Medulla oblongata (tissue), 1 donor: ENCODE measurements around the gene PRSS1.
"Not testable (repeated sequence)": the region's sequence is repeated elsewhere in the genome, so short reads cannot be mapped to it uniquely, and the experiment has no call there.

Experiments
- DNase-seq: peaks from one replicate; pipeline ENCODE4 v3.0.0-alpha.2; 2015; ENCODE audit errors: extremely low spot score

PRSS1 gene

GRCh38 chr7:142749218-142749993 lies at the start of gene PRSS1:
PRSS1 (plus strand) TSS chr7:142749472; CDS start chr7:142749485, 13 bp downstream.
- no peak for DNase-seq

- DNase-seq, result not testable (repeated sequence)
These were observed 48.3 kb upstream of the PRSS1 start for GRCh38 chr7:142700935-142701334.

GRCh38 chr7:142703655-142704305 lies 45.5 kb upstream of the PRSS1 start:
- no peak for DNase-seq

GRCh38 chr7:142708726-142709125 lies 40.5 kb upstream of the PRSS1 start:
- DNase-seq, result not testable (repeated sequence)

- DNase-seq, result no peak
These were observed 39.4 kb upstream of the PRSS1 start for GRCh38 chr7:142709921-142710320.

DNA sequence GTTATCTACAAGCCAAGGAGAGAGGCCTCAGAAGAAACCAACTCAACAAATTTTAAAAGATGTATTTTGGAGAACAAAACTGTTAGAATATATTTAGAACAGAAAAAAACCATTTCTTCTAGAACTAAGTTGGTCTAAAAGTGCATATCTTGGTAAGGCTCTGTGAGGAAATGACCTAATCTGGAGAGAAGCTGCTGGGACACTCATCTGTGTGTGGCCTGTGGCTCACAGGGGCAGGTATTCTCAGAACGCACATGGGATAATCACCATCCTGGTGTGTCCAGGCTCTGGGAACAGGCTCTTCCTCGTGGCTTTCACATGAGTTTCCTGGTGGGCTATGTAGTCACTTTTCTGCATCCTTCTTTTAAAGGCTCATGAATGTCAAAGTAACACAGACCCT lies 38.1 kb upstream of the PRSS1 start:
- no peak for DNase-seq

DNA sequence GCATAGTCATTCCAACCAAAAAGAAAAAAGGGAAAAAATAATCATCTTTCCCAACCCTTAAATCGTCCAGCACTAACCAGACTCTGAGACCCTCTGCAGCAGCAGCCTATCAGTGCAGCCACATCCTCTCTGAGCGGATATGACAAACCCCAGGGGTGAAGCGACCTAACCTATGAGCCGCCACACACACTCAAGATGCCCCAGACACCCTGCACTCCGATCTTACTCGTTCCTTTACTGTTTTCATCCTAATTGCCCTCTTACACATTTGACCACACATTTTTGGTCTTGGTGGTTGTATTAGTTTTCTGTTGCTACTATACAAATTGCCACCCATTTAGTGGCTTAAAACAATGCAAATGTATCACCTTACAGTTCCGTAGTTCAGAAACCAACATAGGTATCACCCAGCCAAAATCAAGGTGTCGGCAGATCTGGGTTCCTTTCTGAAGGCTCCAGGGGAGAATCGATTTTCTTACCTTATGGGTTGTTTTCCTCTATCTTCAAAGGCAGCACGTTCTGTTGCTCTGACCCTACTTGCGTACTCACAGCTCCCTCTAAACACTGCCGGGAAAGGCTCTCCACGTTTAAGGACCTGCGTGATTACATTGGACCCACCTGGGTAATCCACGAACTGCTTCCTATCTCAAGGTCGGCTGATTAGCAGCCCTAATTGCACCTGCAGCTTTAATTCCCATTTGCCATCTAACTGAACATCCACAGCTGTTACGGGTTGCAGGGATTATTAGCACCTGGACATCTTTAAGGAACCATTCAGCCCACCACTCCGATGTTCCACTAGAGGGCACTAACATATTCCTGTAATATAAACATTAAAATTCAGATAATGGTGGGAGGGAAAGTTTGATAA lies 37.3 kb upstream of the PRSS1 start:
- no peak for DNase-seq

DNA sequence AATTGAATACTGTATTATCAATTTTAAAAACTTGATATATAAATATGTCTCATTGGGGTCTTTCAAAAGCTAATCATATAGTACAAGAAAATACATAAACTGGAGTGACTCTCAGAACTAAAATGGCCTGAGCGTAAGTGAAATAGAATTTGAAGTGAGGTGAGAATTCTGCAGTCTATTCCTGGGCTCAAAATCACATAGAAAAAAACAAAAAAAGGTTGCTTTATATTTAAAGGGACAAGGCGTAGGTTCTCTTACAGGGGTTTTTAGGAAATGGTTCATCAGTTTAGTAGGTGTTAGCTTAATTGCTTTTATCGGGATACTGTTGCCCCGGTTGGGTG lies 36.7 kb upstream of the PRSS1 start:
- DNase-seq, result no peak

GRCh38 chr7:142714375-142714774 lies 34.9 kb upstream of the PRSS1 start:
- DNase-seq, result no peak

DNA sequence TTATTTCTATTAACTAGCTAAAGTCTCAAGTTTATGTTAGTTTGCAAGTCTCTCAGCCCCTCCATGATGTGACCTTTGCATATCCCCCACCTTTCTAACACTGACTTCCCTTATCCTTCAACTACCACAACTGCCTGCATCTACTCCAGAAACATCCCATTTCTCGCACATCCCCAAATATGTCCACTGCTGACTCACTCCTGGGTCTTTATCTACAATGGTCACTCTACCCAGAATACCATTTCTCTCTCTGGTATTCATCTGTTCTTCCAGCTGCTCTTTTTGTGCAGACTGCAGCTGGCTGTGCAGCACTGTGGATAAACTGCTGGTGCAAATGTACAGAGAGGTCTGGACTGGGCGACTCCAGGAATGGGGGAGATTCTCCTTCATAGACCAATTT lies 32.7 kb upstream of the PRSS1 start:
- no peak for DNase-seq

- DNase-seq, result no peak
These were observed 31.8 kb upstream of the PRSS1 start for GRCh38 chr7:142717453-142717852.

DNA sequence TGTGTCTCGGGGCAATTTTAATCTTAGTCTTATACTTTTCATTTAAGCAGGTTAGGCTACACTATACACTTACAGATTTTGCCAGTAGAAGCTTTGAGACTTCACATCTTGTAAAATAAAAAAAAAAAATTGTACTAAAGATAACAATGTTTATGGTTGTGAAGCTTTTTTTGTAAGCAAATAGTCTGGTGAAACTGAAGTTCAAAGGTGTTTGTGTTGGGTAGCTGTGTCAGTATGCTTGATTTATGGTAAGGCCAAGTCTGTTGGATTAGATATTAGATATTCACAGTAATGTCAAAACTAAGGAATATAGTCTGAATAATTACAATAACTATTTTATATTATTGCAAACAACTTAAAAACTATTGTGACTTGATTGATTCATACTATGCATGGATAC lies 31.0 kb upstream of the PRSS1 start:
- DNase-seq, result no peak

- no peak for DNase-seq
These were observed 29.0 kb upstream of the PRSS1 start for GRCh38 chr7:142720172-142720773.

GRCh38 chr7:142720986-142721385 lies 28.3 kb upstream of the PRSS1 start:
- no peak for DNase-seq

- DNase-seq, result no peak
These were observed 27.0 kb upstream of the PRSS1 start for GRCh38 chr7:142722248-142722794.

GRCh38 chr7:142733271-142733670 lies 16.0 kb upstream of the PRSS1 start:
- DNase-seq, result no peak

GRCh38 chr7:142739923-142740492 lies 9.3 kb upstream of the PRSS1 start:
- no peak for DNase-seq

- DNase-seq, result no peak
These were observed 8.5 kb upstream of the PRSS1 start for GRCh38 chr7:142740786-142741185.

DNA sequence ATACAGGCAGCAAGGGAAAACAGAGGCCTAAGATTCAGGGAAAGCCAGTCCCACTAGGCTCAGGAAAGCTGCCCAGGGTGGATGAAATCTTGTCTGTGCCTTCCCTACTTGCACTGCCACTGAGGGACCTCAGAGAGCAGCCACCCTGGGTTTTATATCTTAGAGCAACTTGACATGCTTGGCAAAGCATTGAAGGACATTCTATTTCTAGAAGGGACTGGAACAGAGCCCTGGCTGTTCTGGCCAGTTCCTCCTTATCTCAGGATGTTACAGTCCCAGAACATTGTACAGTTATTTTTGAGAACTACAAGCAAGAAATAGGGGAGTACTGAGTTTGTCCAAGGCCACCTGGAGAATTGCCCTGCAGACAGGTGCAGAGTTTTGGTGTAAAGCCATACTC lies 7.3 kb upstream of the PRSS1 start:
- not testable (repeated sequence) for DNase-seq

GRCh38 chr7:142745091-142745635 lies 4.1 kb upstream of the PRSS1 start:
- DNase-seq, result peak; percentile 7

- no peak for DNase-seq
These were observed 3.5 kb upstream of the PRSS1 start for GRCh38 chr7:142745745-142746144.
